NCI-H82 (cell line): ENCODE results near the gene NRP1.
A peak's percentile ranks its signal among the peaks of the same experiment; 100 is the strongest.

Experiments used
- DNase-seq: peaks from one replicate; lab custom pipeline; 2025; lab: John Stamatoyannopoulos, UW

Gene NRP1

DNA sequence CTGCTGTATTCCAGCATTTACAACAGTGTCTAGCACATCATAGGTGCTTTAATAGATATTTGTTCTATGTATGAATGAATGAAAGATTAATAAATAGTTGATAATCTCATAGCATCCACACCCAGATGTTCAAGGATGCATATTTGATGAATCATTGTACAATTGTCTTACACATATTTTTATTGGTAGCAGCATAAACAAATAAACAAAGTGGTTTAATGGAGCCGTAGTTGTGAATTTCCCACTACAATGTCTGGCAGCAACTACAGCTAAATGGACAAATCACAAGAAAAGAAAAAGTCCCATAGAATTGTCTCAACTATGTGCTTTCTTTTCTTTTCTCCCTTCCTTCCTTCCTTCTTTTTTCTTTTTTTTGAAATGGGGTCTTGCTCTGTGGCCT lies 150.8 kb downstream of the NRP1 start:
- no peak for DNase-seq

DNA sequence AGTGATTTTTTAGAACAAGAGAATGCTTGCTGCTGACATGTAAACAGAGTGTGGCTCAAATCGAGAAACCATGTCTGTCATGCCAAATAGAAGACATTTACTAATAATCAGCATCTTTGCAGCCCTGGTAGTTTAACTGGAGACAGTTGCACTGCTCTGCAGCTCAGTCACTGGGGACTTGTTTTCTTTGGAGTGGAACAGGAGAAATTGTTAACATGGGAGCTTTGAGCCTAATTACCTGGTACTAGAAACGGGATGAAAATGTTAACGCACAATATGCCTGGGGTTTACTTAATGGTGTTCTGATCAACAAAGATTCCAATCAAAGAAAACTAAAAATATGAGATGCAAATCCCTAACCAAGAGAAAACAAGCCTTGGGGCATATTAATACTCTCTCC lies 153.5 kb downstream of the NRP1 start:
- DNase-seq = no peak

DNA sequence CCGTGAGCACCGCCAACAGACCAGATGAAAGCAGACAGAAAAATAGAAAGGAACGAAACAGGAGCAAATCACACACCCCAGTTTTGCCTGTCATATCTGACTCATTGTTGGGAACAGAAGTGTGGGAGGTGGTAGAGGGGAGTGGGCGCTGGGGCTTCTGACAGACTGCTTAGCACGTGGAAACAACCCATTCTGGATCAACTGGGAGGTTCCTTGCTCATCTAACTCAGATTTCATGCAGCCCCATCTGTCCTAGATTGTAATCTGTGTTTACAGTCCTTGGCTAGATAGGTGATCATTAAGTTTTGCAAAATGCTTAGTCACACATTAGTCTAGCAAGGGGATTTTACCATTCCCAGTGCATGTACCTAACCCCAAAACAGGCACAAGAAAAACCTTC lies 154.1 kb downstream of the NRP1 start:
- DNase-seq = peak; percentile 2

DNA sequence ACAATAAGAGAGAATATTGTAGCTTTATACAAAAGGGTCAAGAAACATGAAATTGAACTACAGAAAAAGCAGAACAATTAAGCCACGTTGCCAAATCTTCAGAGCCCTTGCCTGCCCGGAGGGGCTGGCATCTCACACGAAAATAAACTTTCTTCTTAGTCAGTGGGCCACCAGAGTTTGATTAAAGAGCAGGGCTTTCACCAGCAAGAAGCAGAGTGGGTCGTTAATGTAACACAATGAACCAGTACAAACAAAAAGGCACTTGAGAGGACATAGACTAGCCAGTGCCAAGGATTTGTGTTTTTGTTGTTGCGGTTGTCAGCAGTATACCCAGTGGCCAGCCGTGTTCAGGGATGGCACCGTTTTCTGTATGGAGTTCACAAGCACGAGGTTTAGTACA lies 155.4 kb downstream of the NRP1 start:
- no peak for DNase-seq

DNA sequence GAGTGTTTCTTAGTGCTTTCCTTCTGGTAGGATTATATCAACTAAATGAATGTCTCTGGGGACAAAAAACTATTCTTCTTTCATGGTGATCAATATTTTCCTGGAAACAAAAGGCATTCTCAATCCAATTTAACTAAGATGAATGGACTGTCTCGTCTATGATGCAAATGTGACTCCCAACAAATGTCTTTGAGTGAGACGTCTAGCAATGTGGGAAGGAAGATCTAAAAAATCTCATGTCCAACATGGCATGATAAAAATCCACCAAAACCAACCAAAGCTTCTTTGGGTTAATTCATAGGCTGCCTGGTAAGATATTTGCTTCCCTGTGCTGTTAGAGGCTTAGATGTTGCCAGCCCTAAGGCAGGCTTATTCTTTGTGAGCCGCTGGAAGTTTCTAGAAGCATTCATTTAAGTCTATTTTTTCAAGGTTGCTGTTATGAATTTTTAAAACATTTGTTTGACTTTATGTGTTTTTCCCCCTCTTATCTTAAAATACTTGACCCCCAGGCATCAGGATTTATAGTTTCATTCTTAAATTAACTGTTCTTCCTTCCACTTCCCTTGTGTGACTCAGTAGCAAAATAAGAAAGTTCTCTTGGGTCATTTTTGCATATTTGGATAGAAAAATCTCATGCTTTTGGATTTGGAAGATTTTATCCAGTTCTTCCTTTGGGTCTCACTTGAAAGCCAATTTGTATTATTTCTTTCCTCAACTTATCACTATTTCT lies 156.3 kb downstream of the NRP1 start:
- DNase-seq = no peak

DNA sequence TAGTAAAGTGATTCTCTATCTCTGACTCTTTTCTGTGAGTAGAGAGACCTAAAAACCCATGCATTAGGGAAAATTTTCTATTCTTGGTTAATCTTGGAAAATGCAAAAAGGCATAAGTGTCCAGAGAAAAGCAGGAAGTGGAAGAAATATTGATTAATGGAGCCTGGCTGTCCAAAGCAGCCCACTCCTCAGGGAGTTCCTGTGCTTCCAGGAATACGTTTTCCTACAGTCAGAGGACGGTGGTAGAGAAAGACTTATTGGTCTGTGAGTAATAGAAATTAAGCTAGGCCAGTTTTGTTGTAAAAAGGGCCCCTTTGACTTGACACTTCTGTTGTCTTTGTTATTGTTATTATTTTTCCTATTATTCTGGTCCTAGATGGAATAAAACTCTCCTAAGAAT lies 157.8 kb downstream of the NRP1 start:
- DNase-seq = no peak

DNA sequence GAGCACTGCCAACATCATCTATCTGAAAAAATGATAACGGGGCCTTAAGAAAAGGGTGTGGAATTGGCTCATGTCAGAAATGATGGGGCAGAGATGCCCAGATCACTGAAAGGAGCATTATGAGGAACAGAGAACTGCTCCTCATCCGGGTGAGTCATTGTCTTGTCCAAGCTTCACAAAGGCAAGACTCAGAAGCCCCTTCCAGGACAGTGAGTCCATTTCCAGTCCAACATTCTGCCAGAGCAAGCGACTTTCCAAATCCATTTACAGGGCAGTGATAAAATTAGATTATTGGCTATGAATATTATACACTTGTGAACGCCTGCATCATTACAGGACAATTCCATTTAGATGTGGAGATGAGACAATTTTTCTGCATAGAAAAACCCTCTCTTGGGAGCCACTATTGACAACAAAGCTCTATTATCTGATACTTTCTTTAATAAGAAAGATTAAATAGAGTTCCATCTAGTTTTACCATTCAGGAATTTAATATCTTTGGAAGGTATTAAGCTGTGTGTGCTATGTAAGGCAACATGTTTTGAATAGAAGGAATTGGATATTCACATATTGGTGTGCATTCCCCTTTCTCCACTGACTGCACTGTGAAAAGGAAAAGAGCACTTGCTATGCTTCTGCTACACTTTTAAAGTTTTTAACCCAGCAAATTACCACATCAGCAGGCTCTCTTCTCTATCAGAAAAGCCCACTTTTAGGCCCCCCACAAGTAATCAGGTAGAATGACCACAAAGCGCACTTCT lies 159.6 kb downstream of the NRP1 start:
- no peak for DNase-seq

DNA sequence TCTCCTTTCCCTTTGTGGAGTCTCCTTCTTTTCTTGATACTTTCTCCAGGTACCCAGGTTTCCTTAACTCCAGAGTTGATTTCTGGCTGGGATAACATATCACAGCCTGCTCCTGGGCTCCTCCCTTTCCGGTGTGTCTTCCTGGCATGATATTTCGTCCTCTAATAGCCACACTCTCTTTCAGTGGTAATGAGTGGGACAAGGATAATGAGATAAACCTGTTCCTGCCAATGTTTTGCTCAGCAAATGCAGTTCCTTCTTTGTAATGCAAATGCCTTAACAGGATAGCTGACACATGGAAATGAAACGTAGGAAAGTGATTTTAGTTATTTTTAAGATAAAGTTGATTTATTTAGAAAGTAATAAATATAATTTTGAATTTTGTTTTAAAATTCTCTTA lies 168.6 kb downstream of the NRP1 start:
- DNase-seq = no peak

DNA sequence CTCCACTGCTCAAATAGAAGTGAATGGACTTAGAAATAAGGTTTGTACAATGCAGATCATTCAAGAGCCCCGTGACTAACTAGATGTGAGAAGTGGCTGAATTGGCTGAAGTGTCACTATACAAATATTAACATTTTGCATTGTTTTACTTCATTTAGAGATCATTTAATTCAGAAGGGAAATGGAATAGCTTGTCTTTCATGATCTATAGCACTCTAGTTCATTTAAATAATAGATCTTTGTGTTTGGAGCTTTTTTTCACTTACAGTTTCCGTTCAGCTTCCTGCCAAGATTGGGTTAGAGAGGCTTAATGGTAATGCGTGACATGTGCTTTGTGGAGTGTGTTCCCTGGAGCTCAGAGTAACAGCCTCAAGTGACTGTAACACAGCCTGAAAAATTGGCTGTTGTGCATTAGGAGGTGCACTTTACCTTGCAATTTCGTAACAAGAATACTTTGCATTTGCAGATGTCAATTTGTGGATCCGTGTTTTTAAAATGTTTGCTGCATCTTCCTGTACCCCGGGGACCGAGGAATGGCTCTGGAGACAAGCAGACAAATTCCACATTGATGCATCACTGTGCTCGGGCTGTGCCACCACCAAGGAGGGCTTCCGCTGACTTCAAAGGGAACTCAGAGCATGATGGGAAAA lies 170.3 kb downstream of the NRP1 start:
- no peak for DNase-seq

DNA sequence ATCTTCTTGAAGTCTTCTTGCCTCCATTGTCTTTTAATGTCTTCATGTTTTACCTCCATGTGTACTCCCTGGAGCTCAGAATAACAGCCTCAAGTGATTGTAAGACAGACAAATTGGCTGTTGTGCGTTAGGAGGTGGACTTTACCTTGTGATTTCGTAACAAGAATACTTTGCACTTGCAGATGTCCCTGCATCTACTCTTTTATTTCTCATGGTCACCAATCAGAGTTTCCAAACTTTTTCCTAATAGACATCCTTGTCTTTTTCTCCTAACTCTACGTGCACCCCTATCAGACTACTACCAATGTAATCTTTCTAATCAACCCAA lies 172.3 kb downstream of the NRP1 start:
- no peak for DNase-seq

DNA sequence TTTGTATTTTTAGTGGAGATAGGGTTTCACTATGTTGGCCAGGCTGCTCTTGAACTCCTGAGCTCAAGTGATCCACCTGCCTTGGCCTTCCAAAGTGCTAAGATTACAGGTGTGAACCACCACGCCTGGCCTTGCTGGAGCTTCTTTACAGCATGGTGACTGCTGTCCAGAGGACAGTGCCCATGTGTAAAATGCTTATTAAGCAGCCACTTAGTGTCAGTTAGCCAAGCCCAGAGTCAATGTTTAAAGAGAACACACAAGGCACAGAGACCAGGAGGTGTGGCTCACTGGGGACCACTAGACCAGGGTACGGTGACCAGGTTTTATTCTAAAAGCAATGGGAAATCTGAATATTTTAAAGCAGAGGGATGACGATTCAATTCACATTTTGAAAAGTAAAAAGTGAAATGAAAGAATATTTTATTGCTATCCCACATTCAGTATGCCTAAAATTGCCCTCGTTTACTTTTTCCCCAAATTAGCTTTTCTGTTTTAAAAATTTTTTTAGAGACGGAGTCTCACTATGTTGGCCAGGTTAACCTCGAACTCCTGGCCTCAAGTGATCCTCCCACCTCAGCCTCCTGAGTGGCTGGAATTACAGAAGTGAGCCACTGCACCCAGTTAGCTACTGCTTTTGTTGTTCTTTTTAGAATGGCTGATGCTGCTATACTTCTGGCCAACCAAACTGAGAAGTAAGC lies 172.8 kb downstream of the NRP1 start:
- no peak for DNase-seq

DNA sequence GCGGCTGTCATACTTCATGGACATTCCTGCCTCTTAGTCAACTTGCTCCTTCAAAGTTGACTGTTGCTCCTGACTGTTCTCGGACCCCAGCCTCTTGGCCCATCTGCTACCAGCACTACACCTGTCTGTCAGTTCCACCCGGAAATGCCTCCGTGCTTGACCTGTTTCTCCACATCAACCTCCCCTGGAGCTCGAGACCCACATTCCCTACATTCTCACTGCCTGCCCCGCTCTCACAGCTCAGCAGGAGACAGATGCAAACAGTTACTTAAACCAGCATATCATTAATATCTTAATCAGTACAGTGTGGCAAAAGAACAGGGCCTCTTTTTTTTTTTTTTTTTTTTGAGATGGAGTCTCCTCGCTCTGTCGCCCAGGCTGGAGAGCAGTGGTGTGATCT lies 174.3 kb downstream of the NRP1 start:
- no peak for DNase-seq

DNA sequence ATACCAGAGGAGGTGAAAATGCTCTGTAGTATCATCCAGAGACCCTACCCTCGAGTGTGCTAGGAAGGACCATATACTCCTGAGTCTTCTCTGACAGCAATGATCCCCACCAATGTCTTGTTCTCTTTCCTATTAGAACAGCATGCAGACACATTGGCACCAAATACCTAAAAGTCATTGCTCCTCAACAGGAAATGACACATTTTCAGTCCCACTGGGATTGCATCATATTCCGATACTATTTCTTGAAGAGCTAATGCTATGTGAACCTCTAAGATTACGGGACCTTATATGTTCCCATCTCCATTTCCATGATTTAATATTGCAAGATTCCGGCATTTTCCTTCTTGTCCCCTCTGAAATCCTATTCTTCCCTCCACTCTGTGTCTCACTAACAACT lies 177.4 kb downstream of the NRP1 start:
- no peak for DNase-seq

DNA sequence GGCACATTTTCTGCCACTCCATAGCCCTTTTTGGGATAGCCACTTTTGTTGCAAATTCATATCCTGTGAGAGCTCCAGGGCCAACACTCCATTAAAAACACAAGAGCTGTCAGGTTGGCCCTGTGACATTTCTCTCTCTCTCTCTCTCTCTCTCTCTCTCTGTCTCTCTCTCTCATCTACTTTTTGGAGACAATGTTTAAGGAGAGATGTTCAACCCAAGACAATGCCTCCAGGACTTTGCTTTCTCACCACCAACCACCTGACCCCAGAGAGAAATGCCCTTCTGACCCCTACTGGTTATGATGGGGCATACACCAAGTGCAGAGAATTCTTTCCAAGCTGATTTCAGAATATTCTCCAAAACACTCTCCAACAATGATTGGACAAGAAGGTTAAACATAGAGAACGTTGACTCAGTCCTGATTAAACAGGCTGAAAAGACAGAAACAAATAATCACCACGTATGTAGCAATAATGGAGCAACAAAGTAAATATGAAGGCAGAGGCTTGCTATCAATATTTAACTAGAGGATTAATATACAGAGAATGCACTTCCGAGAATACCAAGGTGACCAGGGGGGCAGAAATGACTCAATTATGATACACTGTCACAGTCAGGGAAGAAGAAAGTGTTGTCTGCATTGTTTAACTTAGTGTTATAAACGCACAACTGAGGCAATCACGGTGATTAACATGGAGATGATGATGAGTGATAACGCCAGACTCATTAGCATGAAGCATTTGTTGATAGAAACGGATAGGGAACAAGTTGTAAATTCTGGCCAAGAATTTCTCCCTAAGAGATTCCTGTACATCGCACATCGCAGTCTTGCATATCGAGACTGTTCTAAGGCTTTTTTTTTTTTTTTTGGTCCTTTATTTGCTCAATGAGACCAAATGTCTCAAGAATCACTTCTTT lies 178.5 kb downstream of the NRP1 start:
- DNase-seq = peak; percentile 49

DNA sequence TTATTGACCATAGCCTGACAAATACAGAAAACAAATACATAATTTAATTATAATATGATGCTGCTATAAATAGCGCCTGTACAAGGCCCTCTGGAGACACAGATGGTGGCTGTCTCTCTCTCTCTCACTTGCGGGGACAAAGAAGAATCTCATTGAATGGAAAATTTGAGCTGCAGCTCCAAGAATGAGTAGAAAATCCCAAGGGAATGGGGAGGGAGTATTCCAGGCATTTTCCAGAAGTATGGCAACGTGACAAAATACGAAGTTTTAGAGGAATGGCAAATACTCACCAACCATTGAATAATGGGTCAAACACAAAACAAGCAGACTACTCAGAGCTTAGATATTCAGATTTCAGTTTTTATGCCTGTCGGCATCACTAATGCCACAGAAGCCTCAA lies 179.9 kb downstream of the NRP1 start:
- no peak for DNase-seq

DNA sequence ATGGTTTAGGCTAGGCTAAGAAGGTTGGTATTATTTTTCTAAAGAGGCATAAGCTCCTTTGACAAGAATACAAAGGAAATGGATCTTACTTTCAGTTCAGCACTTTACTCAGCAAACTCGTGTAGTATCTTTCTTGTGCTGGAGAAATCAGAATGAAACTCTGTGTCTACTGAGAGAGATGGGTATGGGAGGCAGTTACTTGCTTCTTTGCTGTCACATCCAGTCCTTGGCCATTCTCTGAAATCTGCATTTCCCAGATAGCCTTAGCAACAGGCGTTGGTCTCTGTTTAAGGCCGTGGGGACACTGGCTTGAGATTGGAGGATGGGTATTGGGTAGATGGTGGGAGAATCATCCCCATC lies 180.5 kb downstream of the NRP1 start:
- DNase-seq = no peak

DNA sequence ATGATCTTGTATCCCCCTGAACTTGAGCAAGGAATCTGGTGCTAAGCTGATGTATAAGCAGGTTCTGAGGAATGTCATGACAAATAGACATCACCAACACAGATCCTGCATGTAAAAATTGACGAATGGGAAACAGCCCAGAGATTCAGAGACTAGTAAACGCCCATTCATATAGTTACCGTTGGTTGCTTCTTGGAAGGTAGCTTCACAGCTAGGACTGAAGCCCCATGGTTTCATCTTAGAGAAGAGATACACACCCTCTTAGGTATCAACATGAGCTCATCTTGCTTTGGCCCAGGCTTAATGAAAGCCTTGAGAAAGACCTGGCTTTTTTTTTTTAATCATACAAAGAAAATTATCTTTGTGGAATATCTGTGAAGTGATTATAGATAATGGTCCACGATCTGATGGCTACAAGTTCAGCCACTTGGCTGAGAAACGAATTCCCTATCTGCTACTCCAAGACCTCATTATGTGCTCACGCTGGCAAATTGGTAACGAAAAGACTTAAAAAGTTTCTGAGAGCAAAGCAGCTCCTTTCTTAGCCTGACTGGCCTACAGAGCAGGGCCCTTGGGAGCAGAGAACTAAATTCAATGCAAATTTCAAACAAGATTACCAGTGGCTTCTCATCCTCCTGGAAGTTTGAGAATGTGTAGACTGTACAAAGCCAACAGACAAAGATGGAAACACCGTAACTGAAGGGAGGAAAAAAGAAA lies 181.1 kb downstream of the NRP1 start:
- no peak for DNase-seq

DNA sequence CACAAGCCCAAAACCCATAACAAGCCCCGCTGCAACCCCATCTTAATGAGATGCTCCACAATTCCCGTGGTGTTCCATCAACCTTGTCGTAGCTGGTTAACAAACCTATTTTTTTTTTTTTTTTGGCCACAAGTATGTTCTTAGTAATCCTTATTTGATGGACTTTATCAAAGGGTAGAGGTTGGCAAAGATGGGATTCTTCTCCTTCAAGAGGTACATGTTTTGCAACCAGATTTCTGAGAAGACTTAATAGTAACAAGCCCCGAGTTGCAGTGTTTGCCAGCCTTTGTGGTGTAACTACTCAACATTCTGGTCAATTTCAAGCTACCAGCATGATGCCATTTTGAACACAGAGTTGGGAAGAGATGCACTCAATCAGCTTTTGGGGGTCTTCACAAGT lies 181.7 kb downstream of the NRP1 start:
- DNase-seq = no peak

DNA sequence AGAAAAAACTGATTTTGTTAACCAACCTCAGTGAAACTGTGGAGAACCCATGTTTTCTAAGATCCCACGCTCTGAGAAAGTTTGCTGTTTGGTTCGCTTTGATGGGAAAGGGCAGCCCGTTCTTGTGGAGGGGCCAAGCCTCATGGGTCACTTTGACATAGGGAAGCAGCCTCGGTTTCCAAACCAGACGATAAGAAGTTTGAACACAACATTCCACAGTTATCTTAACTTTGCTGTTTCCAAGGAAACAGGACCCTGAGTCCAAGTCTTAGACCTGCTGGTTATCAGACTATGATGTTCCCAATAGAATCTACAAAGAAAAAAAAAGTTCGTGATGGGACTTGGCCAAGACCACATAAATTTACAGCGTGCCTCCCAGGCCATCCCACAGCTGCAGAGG lies 182.3 kb downstream of the NRP1 start:
- no peak for DNase-seq

DNA sequence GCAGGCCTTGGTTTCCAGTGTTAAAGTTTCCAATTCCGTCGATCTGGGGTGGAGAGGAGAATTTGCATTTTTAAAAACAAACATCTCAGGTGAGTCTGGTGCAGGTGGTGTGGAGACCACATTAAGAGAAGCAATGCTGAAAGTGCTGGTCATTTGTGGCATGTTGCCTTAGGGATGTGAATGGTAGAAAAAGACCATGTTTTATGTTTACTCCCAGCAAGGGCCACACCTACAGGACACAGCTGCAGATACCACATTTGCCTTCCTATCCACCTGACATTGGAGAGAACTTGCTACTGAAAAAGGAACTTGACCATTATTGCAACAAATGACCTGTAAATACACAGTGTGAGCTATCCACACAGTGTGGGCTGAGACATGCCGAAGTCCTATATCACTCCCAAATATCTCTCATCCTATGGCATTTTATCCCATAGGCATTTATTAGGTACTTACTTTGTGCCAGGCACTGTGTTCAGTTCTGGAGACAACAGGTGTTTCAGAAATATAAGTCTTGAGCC lies 183.1 kb downstream of the NRP1 start:
- DNase-seq = no peak

DNA sequence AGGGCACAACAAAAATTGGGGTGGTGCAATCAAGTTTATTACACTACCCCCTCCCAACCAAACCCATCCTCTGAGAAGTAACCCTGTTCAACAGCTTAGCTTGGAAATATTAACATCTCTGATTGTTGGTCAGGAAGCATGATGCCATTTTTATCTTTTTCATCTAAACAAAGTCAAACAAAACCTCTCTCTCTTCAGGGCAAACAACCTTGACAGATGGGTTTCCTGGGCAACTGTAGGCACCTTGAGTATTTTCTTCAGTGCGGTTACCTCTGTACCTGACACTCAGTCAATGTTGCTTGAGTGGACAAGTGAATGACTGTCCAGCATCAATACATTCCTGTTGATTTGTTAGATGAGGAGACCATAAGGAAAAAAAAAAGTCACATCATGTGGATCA lies 183.6 kb downstream of the NRP1 start:
- DNase-seq = no peak
